CD4-positive, alpha-beta T cell treated with Interleukin-17A for 4 hours (primary cell): Measurements from ENCODE around the gene CCN6.
A peak's percentile ranks its signal among the peaks of the same experiment; 100 is the strongest.

Experiments
- DNase-seq: peaks from one replicate; pipeline ENCODE4 v3.0.0-alpha.2; 2020; ENCODE audit warnings: mixed read lengths

CCN6 gene

DNA sequence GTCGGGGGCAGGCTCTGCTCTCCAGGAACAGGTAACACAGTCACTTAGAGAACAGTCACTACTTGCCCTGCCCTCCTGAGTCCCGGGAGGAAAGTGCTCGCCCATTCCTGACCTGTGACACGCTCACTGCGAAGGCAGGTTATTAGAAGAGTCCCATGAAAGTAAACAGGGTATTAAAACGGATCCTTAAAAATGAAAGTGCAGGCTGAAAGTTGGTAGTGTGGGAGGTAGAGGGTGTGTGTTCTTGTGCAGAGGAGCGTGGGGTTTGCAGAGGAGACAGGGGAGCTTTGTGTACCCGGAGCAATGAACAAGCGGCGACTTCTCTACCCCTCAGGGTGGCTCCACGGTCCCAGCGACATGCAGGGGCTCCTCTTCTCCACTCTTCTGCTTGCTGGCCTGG, at the start of gene CCN6:
Gene CCN6 (plus strand): TSS at position 104 of the 400 bp plus-strand sequence. CDS start 254 bp downstream, at position 358.
- no peak for DNase-seq

DNA sequence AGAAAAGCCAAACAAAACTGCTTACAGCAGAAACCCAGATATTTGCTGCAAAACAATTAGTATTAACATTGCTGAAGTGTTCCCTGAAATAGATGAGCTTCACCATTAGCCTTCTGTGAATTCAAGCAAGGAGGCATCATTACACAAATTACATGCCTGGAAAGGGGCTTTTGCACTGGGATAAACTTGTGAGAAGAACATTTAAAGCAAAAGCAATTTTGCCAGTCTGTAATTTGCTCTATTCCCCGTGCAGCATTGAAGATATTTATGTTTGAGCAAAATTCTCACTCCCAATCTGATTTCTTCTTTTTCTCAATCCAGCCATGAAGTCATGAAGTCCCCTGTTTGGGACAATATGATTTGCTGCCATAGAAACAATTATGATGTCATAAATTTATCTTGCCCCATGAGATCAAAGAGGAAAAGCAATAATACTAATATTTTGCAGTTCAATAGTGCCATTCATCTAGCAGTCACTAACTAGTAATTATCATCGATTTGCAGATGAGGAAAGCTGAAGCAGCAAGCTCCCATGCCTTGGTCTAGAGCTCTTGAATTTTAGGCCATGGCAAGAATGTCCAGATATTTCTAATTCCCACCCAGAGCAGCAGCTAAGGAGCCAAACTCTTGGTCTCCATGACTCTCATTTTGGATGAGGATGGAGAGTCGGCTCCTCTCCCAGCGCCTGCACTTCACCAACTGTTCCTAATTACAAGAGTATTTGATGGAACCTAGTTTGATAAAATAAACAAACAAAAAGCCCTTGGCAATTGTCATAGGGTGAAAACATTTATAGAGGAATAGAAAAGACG, 49.5 kb upstream of the CCN6 start:
- no peak for DNase-seq

DNA sequence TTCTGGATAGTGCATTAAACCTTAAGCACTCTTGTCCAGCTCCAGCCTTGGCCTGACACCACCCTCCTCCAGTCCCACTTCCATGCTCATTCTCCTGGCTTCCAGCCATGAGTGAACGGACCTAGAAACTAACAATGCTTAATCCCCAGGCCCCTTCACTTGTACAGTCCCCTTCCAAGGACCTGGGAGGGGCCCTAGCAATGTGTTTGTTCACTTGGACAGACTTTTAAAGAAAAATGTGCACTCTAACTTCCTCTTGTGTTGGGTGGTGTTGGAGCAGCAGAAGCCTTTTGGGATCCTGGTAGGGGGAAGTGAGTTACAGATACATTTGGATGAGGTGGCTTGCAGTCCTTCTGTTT, 48.9 kb upstream of the CCN6 start:
- DNase-seq, result no peak

DNA sequence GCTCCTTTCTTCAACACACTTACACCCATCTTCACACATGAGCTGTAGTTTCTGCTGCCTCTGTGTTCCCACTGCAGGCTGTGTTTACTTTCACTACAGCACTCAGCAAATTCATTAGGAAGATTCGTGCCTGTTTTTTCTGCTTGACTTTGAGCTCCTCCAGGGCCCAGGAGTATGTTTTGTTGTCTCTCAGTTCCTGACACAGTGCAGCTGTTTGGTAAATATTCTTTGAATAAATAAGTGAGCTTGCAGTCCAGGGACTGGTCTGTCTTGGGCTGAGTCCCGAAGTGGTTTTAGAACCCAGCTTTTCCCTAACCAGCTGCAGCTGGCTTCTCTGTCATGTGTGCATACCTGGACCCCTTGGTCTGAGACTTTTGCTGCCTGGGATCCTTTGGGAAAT, 46.6 kb upstream of the CCN6 start:
- DNase-seq, result no peak

DNA sequence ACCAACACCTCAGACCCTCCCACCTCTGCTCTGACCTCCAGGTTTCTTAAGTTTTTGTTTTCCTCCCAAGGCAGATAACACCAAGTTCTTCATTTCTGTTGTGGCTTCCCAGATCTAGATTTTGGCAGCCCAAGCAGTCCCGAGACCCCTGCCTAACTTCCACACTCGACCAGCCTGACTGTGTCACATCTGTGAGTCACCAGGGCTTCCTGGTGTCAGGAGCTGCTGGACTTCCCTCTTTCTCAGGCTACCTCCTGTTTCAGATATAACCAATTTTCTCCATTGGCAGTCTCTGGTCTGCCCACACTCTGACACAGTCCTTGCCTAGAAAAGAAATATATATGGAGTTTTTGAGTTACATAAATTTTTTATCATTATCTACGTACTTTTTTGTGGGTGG, 46.1 kb upstream of the CCN6 start:
- no peak for DNase-seq

DNA sequence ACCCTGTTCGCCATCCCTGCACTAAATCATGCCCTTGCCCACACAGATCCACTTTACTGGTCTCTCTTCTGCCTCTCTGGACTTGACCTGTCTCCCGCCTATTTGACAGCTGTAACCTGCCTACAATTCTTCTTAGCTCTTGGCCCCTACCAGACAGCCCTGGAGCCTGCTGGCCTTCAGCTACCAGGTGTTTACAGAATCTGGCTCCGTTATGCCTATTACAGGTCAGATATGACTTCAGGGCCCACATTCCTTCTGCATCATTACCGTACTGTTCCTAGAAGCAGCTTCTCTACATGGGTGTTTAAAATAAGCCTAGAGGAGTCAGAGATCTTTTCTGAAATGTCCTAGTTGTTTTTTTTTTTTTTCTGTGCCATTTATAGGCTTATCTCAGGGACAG, 45.4 kb upstream of the CCN6 start:
- no peak for DNase-seq

DNA sequence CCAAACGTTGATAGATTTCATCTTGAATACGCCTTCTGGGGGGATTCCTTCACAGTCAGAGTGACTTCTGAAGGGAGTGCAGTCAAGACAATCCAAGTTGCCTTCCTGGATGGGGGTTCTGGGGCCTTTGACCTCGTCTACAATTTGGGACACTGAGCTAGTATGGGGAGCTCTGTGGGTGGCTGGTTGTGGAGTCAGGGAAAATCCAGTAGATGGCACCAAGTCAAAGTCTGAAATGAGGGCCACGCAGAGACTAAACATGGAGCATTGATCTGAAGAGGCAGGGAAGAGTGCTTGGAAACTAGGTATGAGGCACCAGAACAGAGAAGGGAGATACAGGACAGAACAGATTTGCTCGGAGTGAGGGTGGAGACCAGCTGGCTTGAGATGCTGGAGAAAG, 43.6 kb upstream of the CCN6 start:
- peak; percentile 57 for DNase-seq

DNA sequence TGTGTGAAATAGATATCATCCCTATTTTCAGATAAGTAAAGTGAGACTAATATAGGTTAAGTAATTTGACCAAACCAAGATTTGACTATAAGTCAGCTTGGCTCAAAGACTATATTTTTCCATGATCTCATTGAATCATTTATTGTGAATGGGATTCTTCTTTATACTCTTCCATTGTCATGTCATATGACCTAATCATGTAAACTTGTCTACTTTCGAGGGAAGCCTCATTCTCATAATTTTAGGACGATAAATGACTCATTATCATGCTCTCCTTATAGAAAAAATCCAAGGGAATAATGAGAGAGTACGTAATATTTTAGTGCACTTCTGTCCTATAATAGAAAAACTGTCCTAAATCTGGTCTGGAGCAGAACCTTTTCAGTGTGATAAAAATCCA, 40.9 kb upstream of the CCN6 start:
- no peak for DNase-seq

DNA sequence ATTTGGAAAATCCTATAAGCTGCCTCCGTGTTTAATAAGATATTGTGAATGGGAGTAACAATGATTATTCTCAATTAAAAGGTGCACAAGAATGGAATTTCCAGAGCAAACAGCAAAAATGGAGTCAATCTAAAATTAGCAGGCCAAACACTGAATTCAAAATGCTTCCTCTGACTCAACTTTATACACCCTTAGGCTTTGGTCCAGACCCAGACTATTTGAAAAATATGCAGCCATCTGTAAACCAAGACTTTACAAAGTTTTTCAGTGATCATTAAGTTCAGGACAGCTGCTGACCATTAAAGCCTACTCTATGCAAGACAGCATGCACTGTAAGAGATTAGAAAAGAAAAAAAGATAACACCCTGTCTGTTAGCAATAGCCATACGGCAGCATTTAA, 39.4 kb upstream of the CCN6 start:
- DNase-seq, result no peak

DNA sequence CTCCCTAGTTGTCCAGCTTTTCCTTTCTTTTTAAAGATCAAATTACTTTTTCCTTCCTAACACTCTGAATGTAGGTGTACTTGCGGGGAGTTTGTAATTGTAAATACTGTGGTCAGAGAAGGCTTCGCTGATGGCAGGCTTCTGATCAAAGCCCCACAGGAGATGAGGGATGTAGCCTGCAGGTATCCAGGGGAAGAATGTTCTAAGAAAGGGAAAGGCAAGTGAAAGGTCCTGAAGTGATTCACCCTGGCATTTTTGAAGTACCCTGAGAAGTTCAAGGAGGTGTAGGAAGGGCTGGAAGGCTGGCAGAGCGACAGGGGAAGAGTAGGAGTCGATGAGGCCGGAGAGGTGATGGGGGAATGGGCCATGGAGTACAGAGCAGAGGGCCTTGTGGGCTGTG, 38.2 kb upstream of the CCN6 start:
- no peak for DNase-seq

DNA sequence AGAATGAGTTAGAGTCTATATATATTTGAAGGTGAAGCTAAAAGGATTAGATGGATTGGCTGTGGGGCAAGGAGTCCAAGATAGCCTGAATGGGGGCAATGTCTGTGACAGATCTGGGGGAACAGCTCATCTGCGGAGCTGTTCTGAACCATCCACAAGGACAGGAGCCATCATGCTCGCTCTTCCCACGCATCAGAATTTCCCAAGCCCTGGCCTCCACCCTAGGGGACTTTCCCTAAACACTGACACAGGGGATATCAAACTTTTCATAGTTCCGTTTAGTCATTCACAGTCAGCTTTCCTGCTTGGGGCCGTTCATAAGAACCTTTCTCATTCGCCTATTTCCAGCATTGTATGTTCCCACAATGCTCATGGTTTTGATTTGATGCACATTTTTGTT, 37.6 kb upstream of the CCN6 start:
- no peak for DNase-seq

DNA sequence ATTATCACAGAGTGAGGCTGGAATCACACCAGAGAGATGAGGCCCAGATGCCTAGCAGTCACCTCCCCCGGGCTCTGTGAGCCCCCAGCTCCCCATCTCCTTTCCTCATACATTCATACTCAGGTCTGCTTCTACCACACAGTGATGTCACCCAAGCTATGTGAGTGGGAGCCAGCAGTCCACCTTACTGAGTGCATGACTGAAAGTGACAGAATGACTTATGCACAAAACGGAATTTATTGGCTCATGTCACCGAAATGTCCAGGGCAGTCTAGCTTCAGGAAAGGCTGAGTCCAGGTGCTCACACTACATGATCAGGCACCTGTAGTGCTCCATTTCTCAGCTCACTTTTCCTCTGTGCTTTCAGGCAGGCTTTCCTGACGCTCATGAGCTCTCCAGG, 36.7 kb upstream of the CCN6 start:
- DNase-seq, result no peak

DNA sequence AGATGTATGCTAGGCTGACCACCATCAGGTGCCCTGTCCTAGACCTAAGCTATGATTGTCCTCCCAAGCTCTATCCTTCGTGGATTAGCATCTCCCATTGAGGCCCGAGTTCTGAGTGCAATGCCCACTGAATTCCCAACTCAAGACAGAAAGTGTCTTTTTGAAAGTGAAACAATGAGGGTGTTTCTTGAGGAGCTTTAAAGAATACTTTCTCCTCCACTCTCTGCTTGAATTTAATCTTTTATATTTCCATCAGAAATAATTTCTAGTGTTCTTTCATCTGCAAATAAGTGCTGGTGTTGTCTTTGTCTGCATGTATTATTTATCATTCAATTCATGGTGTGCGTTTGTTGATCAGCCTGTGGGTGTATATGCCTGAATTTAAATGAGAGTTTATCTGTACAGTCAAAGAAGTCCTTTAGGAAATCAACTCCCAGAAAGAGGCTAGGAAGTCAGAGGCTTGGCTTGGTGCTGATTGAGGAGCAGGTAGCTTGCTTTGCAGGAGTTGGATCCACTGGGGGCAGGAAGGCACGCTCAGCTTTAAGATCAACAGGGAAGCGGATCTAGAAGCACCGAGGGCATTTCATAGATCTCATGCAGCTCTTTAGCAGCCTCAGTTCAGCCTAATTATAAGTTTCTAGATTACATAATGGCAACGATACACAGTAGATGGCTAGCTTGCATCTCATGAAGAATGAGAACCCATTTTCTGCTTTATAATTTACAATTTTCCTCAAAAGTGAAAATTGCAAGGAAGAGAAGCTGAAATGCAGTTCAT, 36.0 kb upstream of the CCN6 start:
- no peak for DNase-seq

DNA sequence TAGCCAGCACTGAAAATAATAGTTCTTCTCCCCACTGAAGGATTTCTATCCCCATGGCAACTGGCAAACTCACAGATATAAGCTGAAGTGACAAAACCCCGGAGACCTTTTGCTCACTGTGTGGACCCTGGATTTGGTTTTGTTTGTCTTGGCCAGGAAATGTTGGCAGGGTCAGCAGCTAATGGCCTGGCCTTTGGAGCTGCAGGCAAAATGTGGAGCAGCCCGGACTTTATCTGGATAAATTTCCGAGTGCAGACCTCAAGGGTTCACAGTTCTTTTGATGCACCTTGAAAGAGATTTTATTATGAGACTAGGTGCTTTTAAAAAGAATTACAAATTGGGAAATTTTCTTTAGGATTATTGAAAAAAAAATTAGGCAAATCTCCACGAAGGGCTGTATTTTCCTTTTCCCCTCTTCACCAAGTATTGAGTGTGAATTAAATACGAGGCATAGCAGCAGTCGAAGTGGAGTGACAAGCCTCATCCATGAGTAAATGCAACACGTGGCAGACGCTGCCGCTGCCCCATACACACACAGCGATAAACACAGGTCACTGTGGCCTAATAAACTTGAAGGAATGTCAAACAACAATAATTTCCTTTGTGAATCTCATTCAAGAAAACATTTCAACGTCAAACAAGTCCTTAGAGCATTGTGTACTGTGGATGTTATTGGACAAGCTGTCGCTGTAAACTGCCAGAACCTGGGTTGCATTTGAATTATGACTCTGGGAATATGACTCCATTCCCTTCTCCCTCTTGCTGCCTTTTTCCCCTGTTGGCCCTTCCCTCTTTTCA, 35.1 kb upstream of the CCN6 start:
- DNase-seq, result no peak

DNA sequence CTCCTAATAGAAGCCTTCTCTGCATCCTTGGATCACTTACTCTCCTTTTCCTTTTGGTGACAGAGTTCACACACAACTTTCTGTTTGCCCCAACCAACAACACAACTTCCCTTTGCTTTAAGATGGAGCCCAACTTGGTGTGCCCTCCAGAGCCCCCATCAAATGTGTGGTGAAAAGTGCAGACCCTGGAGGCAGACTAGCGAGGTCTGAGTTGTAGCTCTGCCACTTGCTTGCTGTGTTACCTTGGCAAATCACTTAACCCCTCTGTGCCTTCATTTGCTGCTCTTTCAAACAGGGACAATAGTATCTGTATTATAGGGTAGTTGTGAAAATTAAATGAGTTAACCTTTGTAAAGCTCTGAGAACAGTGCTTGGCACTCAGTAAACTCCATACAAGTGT, 34.3 kb upstream of the CCN6 start:
- no peak for DNase-seq

DNA sequence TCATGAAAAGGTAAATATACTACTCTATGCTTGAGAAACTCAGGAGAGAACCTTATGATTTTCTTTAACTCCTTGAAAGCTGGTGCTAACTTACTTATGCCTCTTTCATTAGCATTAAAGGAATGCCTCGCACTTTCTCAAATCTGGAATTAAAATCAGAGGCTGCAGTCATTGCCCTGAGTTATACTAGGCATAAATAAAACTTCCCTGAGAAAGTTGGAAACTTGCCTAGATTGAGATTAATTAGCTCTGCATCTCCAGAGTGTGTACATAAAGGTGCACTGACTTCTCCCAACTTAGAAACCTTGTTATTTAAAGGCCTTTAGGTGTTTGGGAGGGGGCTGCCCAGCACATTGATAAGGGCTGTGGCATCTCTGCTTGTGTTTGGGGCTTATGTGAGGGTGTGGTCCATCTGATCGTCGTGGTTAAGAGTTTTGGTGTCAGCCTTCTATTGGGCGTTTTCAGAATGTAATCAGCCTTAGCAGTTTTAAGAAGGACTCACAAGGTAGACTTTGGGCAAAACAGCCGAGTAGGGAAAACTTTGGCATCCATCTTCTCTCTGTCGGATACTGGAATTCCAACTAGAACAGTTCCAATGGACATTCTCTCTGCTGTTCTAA, 32.1 kb upstream of the CCN6 start:
- no peak for DNase-seq

DNA sequence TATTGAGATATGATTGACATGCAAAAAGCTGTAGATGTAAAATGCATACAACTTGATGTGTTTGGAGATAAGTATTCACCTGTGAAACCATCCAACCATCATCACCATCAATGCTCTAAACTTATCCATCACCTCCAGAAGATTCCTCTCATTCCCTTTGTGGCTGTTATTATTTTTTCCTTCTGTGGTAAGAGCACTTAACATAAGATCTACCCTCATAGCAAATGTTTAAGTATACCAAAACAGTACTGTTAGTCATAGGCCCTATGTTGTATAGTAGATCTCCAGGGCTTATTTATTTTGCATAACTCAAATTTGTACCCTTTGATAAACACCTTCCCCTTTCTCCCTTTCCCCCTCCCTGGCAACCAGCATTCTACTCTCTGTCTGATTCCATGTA, 31.2 kb upstream of the CCN6 start:
- DNase-seq, result no peak

DNA sequence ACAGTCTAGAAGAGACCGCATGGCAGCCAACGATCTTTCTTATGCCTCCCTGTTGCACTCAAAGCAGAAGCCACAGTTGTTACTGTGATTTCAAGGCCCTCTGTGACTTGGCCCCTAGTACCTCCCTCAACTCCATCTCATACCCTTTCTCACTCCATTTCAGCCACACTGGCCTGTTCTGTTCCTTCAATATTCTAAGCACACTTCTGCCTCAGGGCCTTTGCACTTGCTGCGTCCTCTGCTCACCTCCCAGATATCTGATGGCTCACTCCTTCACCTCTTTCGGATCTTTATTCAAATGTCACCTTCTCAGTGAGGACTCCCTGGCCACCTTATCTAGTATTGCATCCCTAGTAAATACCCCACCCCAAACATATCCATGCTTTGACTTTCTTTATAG, 29.4 kb upstream of the CCN6 start:
- DNase-seq, result no peak

DNA sequence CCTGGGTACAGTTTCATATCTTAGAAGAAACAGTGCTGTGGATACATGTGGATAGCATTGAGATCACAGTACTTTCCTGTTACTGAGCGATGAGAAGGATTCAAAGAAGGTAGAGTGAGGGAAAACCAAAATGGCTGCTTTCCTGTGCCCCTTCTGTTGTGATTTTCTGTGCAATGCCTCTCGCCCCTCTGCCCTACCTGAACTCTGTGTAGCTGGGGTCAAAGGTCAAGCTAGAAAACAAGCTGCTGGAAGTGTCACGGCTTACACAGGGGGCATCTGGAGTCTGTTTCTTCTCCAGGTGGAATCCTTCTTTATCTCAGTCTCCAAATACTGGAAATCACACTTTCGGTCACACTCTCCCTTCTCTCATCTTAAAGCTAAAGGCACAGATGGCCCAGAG, 27.0 kb upstream of the CCN6 start:
- DNase-seq, result no peak

DNA sequence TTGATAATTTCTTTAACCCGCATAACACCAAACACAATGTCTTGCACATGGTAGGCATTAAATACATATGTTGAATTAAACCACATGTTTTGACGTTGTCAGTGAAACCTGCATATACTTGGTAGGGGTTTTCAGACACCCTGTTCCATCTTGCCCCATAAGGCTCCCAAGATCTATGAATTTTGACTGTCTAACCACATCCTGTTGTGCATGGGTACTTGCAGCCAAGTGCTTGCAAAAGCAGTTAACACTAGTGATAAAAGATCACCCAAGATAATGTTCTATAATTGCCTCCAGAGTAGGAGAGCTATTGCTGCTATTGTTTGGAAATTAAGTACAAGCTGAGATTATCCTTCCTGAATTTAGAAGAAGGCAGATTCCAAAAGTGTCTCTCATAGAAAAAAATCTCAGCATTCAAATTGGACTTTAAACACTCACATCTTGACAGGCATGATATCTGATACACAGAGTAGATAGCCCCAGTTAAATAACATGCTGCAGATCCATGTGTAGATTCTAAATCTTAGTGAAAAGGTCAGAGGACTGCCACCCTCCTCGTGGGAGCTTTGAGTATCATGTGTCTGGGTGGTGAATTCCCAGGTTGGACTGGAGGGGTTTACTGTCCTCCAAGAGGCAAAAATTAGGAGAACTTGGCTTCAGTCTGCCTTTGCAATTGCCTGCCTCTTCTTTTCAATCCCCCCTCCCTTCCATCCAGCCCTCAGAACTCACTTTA, 25.8 kb upstream of the CCN6 start:
- peak; percentile 56 for DNase-seq

DNA sequence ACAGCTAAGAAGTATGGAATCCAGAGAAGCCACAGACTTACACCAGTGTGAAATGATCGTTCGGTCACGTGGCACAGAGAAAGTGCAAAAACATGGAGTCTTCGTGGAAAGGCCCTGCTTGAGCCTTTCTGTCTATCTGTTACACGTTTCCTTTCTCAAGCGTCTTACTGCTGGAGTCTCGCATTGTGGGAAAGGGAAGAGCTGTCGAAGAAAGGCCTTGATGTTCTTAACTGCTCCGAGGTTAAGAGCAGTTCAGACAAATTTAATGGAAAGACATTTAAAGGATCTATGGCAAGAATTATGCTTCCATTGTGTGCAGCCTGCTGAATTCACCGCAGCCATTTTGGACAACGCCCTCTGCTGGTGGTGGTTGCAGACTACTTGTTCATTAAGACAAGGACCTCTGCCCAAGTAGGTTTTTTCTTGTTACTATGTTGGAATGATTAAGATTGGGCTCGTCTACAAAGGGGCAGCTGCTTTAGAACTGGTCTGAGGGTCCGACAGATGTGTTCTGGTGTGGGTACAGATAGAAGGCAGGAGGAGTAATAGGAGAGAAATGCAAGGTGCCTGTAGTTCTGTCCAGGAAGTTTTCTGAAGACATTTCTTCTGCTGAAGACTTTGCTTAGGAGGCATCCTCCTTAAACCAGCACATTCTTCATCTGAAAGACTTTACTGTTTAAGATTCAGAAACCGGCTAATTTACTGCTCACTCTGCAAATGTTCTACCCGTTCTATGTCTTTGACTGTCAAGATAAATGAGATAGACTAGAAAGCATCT, 24.7 kb upstream of the CCN6 start:
- DNase-seq, result peak; percentile 81
